Tibial nerve (tissue), 4 donors: ENCODE results near the gene MCM6.

Experiments
- CTCF ChIP-seq, 5 experiments: fragments of 200-600 bp in 3 of 5; fragments of 450-650 bp in 2 of 5; sonication (generic) in 3 of 5; IDR thresholded peaks; one replicate each; pipeline ENCODE4 v1.5.1; 2016 to 2019; ENCODE audit warnings: antibody characterized with exemption in 5 of 5, mild to moderate bottlenecking in 3 of 5, moderate library complexity in 2 of 5
- EP300 ChIP-seq, 2 donors: sonication (generic); formaldehyde crosslinking; IDR thresholded peaks; one replicate each; pipeline ENCODE4 v1.6.1; 2017; ENCODE audit warnings: antibody characterized with exemption in 2 of 2, mild to moderate bottlenecking in 1 of 2
- POLR2A ChIP-seq, 2 donors: fragments of 450-650 bp; IDR thresholded peaks; one replicate each; pipeline ENCODE4 v1.6.1; 2017; ENCODE audit warnings: antibody characterized with exemption in 2 of 2, mild to moderate bottlenecking in 2 of 2, moderate library complexity in 2 of 2

- peak; percentile 25 to 48 (median 40) for TF ChIP-seq CTCF (IDR thresholded peaks at IDR 0.05)
- no peak for TF ChIP-seq POLR2A (IDR thresholded peaks at IDR 0.05)
- no peak for TF ChIP-seq EP300 (IDR thresholded peaks at IDR 0.05)
Measured at GRCh38 chr2:135916207-135916606, 40.0 kb upstream of the MCM6 start.
